NB4 (cell line): Measurements from ENCODE around the gene SNRPD2.

Source experiments
- MYC ChIP-seq: IDR thresholded peaks from 2 replicates; pipeline ENCODE4 v1.6.1; 2011; ENCODE audit warnings: low read depth, low read length
- POLR2A ChIP-seq: IDR thresholded peaks from 2 replicates; pipeline ENCODE4 v1.6.1; 2011; ENCODE audit warnings: mild to moderate bottlenecking; ENCODE audit not compliant: insufficient read length; ENCODE audit errors: extremely low read depth
- TF ChIP-seq, protein P1 (sequence below): IDR thresholded peaks from one replicate; pipeline ENCODE4 v1.5.1; 2012; ENCODE audit warnings: low read depth, low read length
- TF ChIP-seq, protein P2 (sequence below): IDR thresholded peaks from 2 replicates; pipeline ENCODE4 v1.6.1; 2011; ENCODE audit warnings: low read depth, low read length

GRCh38 chr19:45717131-45717982 is 25.6 kb upstream of the SNRPD2 start:
- no peak for TF ChIP-seq POLR2A
- TF ChIP-seq, protein P1, sequence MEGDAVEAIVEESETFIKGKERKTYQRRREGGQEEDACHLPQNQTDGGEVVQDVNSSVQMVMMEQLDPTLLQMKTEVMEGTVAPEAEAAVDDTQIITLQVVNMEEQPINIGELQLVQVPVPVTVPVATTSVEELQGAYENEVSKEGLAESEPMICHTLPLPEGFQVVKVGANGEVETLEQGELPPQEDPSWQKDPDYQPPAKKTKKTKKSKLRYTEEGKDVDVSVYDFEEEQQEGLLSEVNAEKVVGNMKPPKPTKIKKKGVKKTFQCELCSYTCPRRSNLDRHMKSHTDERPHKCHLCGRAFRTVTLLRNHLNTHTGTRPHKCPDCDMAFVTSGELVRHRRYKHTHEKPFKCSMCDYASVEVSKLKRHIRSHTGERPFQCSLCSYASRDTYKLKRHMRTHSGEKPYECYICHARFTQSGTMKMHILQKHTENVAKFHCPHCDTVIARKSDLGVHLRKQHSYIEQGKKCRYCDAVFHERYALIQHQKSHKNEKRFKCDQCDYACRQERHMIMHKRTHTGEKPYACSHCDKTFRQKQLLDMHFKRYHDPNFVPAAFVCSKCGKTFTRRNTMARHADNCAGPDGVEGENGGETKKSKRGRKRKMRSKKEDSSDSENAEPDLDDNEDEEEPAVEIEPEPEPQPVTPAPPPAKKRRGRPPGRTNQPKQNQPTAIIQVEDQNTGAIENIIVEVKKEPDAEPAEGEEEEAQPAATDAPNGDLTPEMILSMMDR, result no peak
- TF ChIP-seq, protein P2, sequence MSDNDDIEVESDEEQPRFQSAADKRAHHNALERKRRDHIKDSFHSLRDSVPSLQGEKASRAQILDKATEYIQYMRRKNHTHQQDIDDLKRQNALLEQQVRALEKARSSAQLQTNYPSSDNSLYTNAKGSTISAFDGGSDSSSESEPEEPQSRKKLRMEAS, result peak; percentile 80
- peak; percentile 48 for TF ChIP-seq MYC
